Activated CD4-positive, alpha-beta T cell treated with anti-CD3 and anti-CD28 coated beads, Interleukin-2, amount 50 U/mL, for 48 hours (primary cell): Measurements from ENCODE around the gene C19orf12.
A peak's percentile ranks its signal among the peaks of the same experiment; 100 is the strongest.

Experiments used
- DNase-seq, 2 experiments: peaks; one replicate each; pipeline ENCODE4 v3.0.0-alpha.2; 2020

C19orf12 gene

DNA sequence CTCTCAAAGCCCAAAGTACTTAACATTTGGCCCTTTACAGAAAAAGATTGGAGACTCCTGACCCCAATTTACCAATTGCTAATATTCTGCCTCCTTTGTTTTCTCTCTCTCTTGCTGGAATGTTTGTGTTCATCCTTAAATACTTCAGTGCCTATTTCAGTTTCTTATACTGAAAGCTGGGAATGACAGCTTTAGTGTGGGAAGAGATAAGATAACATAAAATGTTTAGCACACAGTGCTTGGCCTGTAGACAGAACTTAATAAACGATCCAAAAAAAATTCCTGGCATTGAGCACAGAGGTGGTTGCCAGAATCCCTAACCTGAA is 52.8 kb downstream of the C19orf12 start:
- DNase-seq, result no peak

DNA sequence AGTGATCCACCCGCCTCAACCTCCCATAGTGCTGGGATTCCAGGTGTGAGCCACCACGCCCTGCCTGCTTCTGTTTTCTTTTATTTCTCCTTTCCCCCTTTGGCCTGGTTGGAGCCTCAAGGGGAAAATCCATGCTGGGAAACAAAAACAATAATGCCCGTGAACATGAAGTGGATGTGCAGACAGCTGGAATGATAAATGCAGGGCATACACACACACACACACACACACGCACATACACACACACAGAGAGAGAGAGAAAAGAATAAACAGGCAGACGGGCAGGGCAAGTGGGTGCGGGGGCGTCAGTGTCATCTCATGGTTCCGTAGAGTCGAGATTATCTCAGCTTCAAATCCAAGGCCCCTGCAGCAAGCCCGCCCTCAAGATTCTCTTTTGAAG is 54.2 kb downstream of the C19orf12 start:
- DNase-seq, result peak in 1 of 2 experiments; percentile 64

DNA sequence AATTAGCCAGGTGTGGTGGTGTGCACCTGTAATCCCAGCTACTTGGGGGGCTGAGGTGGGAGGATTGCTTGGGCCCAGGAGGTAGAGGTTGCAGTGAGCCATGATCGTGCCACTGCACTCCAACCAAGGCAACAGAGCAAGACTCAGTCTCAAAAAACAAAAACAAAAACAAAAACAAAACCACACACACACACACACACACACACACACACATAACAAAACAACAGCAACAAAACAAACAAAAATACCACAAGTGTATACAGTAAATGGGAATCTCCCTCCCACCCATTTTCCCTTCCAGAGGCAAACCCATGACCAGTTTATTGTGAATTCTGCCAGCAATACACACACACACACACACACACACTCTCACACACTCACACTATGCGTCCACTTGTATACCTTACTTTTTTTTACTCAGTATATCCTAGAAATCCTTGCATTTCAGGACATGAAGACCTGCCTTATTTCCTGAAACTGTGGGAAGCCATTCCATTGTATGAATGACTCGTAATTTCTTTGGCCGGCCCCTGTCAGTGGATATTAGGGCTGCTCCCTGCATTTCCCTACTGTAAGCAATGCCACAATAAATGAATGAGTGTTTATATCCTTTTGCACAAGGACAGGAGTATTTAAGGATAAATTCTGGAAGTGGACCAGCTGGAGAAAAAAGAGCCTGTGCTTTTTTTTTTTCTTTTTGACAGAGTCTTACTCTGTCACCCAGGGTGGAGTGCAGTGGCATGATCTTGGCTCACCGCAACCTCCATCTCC is 56.7 kb downstream of the C19orf12 start:
- no peak for DNase-seq

DNA sequence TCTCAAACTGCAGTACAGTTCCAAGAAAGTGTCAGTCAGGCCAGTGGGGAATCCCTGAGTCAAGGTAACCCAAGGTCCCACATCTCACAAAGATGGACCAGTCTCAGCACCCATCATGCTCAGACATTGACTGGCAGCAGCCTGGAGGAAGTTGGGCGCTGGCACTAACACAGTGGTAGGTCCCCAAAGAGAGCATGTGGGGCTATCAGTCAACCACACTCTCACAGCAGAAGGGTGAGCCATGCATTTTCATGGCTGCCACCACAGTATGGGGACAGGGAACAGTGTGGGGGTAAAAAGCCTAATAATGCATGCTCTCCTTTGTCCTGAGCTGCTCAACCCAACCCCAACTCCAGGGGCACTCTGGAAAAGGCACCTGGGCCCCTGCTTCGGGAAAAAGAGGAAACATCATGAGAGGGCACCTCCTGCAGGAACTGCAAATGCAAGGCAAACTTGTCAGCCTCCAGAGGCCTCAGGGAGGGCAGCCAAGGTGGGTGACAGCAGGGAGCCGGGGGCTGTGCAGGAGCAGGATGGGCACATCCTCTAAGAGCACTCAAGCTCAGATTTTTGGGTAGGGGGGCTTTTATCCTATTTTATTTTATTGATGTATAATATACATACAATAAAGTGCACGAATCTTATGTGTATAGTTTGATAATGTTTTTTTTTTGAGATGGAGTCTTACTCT is 59.3 kb downstream of the C19orf12 start:
- no peak for DNase-seq

DNA sequence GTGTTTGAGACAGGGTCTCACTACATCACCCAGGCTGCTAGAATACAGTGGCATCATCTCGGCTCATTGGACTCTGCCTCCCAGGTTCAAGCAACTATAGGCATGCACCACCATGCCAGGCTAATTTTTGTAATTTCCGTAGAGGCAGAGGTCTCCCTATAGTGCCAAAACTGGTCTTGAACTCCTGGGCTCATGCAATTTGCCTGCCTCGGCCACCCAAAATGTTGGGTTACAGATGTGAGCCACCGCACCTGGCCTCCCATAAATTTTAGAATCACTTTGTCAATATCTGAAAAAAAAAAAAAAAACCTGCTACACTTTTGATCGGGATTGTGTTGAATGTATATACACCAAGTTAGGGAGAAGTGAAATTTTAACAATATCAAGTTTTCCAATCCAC is 61.7 kb downstream of the C19orf12 start:
- DNase-seq, result no peak

DNA sequence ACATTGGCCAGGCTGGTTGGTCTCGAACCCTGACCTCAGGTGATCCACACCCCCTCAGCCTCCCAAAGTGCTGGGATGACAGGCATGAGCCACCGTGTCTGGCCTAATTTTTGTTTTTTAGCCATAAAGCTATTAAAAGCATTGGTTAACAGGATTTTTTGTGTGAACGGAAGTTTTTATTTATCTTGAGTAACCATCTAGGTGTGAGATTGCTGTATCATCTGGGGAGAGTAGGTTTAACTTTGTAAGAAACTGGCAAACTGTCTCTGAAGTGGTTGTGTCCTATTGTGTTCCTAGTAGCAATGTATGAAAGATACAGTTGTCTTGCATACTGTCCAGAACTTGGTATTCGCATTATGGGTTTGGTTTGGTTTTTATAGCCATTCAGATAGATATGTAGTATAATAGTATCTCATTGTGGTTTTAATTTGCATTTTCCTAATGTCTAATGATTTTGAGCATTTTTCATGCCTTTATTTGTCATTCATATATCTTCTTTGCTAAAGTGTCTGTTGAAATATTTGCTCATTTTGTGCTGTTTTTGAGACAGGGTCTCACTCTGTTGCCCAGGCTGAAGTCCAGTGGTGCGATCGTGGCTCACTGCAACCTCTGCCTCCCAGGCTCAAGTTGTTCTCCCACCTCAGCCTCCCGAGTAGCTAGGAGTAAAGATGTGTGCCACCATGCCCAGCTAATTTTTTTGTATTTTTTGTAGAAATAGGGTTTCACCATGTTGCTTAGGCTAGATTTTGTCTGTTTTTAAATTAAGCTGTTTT is 63.3 kb downstream of the C19orf12 start:
- DNase-seq, result no peak

DNA sequence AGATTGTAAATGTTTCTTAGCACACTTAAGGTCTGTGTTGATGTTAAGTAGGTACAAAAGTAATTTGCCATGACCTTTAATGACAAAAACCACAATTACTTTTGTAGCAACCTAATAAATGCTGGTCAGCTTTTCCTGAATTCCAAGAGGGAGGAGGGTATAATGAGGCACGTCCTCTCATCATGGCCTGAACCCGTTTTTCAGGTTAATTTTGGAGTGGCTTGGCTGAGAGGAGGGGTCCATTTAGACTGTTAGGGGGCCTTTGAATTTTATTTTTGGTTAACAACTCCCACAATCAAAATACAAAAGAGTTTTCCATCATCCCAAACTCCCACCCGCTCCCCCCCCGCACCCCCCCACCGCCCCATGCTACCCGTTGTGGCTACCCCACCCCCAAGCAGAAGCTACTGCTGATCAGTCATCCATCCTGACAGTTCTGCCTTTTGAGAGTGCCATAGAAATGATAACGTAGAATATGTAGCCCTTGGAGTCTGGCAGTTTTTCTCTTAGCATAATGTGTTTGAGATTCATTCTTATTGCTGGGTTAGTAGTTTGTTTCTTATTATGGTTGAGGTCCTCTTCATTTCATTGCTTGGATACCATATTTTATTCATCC is 64.2 kb downstream of the C19orf12 start:
- no peak for DNase-seq
